ENCODE data around the gene DBX1. TPM values are rescaled to one million over a fixed set of nuclear protein-coding genes. Genes with fewer than 3 reads are reported as not detected.

Gene DBX1
- total and polyA plus RNA-seq, 7 donors: not detected

GRCh38 chr11:20125927-20126326, 34.3 kb downstream of the DBX1 start:
- intact Hi-C loops (cut with DNase I): loop anchor here (5.0 kb wide), 3 partner anchors 174 to 481 kb away; no protein-coding TSS in a partner anchor
- H3K4me1 ChIP-seq: no peaks in the 10 kb centered on the region
- DNase-seq (no peak), ATAC-seq (no peak)
- TF ChIP-seq CTCF (IDR thresholded peaks at IDR 0.05): no peak
- no peak overlapping the region for H3K4me3 ChIP-seq
- no peaks in the 10 kb centered on the region for H3K27me3 ChIP-seq (ENCODE audit: insufficient read depth in 3 of 3, low read length in 2 of 3)
- no peak overlapping the region for H3K27ac ChIP-seq
- no peaks in the 10 kb centered on the region for H3K9me3 ChIP-seq
- WGBS, 3 donors: 77 to 89% (median 85%) methylated on average over 6 of the region's 6 CpGs
- no peaks in the 10 kb centered on the region for H3K36me3 ChIP-seq (ENCODE audit: insufficient read depth in 1 of 2, low read depth in 1 of 2)

- ATAC-seq (no peak), DNase-seq (no peak)
- no peak overlapping the region for H3K4me3 ChIP-seq
- no peak for TF ChIP-seq CTCF (IDR thresholded peaks at IDR 0.05)
- 40 to 64% (median 55%) methylated on average over 3 of the region's 3 CpGs for WGBS, 3 donors
- H3K27ac ChIP-seq: no peak overlapping the region
- H3K36me3 ChIP-seq (ENCODE audit: insufficient read depth in 1 of 2, low read depth in 1 of 2): peaks cover 8 to 16% of the 10 kb centered on the region in 2 donors
- H3K4me1 ChIP-seq: no peaks in the 10 kb centered on the region
- no peaks in the 10 kb centered on the region for H3K27me3 ChIP-seq (ENCODE audit: insufficient read depth in 3 of 3, low read length in 2 of 3)
- H3K9me3 ChIP-seq: no peaks in the 10 kb centered on the region
- intact Hi-C loops (cut with DNase I): no loop called here
These were observed 38.1 kb downstream of the DBX1 start for GRCh38 chr11:20122131-20122530.

GRCh38 chr11:20120134-20120925, 39.9 kb downstream of the DBX1 start:
- H3K36me3 ChIP-seq (ENCODE audit: insufficient read depth in 1 of 2, low read depth in 1 of 2): peaks cover 8 to 16% of the 10 kb centered on the region in 2 donors
- 93 to 95% (median 94%) methylated on average over 7 of the region's 7 CpGs for WGBS, 3 donors
- H3K4me1 ChIP-seq: no peaks in the 10 kb centered on the region
- no peak overlapping the region for H3K27ac ChIP-seq
- intact Hi-C loops (cut with DNase I): no loop called here
- DNase-seq (no peak), ATAC-seq (no peak)
- no peaks in the 10 kb centered on the region for H3K27me3 ChIP-seq (ENCODE audit: insufficient read depth in 3 of 3, low read length in 2 of 3)
- no peak overlapping the region for H3K4me3 ChIP-seq
- TF ChIP-seq CTCF (IDR thresholded peaks at IDR 0.05): no peak
- no peaks in the 10 kb centered on the region for H3K9me3 ChIP-seq

- intact Hi-C loops (cut with DNase I): no loop called here
- Histone ChIP-seq H3K4me3 (no peak overlapping the region), H3K27me3 (ENCODE audit: insufficient read depth in 3 of 3, low read length in 2 of 3) (no peaks in the 10 kb centered on the region), H3K4me1 (no peaks in the 10 kb centered on the region), H3K27ac (no peak overlapping the region), H3K9me3 (no peaks in the 10 kb centered on the region), H3K36me3 (ENCODE audit: insufficient read depth in 1 of 2, low read depth in 1 of 2) (peaks cover 8 to 25% of the 10 kb centered on the region in 2 donors)
- ATAC-seq (no peak), DNase-seq (no peak)
- no peak for TF ChIP-seq CTCF (IDR thresholded peaks at IDR 0.05)
- 92 to 95% (median 94%) methylated on average over 12 of the region's 12 CpGs for WGBS, 3 donors
These were observed 41.0 kb downstream of the DBX1 start for GRCh38 chr11:20119315-20119714.
